ENCODE results near the gene KLHL36. TPM values are rescaled to one million over a fixed set of nuclear protein-coding genes. Genes with fewer than 3 reads are reported as not detected.
"Not testable (repeated sequence)": the region's sequence is repeated elsewhere in the genome, so short reads cannot be mapped to it uniquely, and the experiment has no call there.

The KLHL36 gene
- total RNA-seq, 2 donors from 2014 or later: 48.5 to 49.4 TPM

DNA sequence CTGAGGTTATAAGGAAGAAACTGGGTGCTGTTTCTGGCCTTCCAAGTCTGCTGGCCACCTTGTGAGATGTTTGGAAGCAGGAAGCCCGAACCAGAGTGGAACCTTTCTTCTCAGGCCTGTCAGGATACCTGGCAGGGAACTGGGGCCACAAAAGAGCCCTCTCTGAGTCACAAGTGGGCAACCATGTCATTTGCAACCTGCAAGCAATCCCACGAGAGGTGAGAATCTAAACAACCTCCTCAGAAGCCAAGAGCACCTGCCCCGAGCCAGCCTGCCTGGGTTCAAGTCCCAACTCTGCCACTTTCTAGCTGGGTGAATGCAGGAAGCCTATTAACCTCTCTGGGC lies 33.7 kb upstream of the KLHL36 start:
- intact Hi-C loops (cut with DNase I): no loop called here

DNA sequence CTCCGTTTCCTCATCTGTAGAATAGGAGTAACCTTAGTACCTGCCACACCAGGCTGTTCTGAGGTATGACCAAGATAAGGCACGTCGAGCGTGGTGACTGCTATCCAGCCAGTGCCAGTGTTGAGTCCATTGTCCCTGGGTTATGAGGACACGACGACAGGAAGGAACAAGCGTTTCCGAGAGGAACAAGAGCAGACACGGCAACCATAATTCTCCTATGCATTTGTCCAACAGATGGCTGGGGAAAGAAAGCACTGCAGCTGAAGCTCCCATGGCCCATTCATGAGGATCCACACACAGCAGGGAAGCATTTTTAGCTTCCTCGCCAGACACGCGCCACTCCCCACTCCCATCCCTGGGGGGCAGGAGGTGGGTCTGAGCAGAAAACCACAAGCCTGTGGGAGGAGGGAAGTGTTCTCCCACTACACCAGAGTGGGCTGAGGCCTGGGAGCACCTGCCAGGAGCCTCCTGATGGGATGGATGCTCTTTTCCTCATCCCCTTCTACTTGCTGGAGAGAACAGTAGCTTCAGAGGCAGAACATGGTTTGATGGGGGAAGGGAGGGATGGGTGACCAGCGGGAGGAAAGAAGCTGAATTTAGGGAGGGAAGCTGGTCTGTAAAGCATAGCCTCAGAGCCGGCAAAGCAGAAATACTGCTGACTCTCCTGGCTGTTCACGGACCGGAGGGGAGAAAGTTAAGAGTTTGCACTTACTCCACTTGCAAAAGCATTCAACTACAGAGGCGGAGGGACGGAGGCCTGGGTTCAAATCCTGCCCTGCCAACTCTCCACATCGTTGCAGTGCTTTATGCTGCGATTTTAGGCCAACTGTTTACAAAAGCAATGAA lies 33.1 kb upstream of the KLHL36 start:
- DNase-seq (ENCODE audit: low spot score): no peak
- intact Hi-C loops (cut with DNase I): loop anchor here in 1 of 2 donors (5.0 kb wide), 1 partner anchor 88 kb away; no protein-coding TSS in a partner anchor

More for the DNA sequence above, 33.7 kb upstream of the KLHL36 start:
- DNase-seq (ENCODE audit: low spot score): no peak

DNA sequence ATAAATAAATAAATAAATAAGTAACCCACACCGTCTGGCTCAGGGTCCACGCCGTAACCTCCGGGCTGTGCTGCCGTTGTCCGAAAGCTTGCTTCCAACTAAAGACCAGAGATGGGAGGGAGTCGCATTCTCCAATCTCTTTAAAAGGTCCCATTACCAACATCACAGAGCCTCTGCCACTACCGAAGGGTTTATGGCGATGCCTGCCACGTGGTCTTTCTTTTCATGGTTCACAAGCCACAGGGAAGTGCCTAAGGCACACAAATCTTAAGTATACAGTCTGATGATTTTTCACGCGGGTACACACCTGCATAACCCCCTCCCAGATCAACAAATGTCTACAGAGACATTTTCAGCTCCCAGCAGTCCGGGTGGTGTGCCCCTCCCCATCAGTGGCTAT lies 31.8 kb upstream of the KLHL36 start:
- no peak for DNase-seq (ENCODE audit: low spot score)
- intact Hi-C loops (cut with DNase I): loop anchor here in 1 of 2 donors (5.0 kb wide), 1 partner anchor 89 kb away; no protein-coding TSS in a partner anchor

DNA sequence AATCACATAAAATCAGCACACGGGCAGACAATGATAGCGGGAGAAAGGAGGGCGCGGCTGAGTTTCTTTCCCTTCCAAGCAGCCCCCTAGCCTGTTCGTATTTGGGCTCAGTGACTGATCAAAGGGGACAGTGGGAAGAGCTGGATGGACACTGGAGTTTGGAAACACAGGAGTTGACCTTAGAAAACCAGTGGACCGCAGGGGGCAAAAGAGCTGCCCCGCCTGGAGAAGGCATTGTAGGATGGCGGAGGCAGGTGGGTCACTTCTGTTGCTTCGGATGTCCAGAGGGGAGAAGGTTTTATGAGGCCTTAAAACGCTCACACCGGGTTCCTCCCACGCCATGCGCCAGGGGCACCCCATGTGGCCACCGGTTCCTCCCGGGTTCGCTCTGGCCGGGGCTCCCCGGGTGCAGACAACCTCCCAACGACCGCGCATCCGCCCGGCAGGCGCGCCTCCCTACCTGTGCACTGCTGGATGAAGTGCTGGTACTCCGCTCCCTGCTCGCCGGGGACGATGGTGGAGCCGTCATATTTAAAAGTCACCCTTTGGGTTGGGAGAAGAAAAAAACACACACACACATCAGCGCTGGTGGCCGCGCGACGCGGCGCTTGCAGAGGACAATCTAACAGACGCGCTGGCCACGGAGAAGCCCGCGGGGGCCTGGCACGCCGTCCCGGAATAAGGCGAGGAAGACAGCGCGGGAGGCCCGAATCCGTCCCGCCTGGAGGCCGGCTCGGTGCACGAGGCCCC lies 31.1 kb upstream of the KLHL36 start:
- intact Hi-C loops (cut with DNase I): loop anchor here in 1 of 2 donors (5.0 kb wide), 1 partner anchor 90 kb away; no protein-coding TSS in a partner anchor
- peak; percentile 84 for DNase-seq (ENCODE audit: low spot score)

DNA sequence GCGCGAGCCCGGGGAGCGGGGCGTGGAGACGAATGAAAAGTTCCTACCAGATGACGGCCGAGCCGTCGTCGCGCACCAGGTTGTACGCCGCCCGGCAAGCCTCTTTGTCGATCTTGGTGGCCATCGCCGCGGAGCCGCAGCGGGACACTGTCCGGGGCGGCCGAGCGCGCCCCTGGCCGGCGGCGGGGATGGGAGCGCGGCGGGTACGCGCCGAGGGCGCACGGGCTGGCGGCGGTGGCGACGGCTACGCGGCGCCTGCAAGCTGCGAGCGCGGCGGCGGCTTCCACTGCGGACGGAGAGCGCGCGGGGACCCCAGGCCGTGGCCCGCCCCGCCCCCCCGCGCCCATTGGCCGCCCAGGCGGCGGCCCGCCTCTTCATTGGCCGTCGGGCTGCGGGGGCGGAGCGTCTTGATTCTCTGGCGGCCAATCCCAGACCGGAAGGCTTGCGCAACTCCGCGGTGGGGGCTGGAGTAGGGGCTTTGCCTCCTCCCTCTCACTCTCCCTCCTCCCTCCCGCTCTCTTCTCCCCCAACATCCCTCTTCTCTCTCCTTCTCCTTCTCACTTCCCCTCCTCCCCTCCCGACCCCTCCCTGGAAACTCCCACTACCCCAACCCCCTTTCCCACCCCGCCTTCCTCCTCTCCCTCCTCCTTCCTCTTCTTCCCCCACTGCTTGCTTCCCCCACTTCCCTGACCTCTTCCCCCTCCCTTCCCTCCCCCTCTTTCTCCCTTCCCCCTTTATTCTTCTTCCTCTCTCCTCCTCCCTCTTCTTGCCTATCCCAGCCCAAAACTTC lies 30.3 kb upstream of the KLHL36 start, which contains the start of gene COTL1:
COTL1 (minus strand) TSS at position 288 of the 790 bp plus-strand sequence; CDS start at position 124, 164 bp downstream.
- intact Hi-C loops (cut with DNase I): loop anchor here in 1 of 2 donors (5.0 kb wide), 1 partner anchor 91 kb away; no protein-coding TSS in a partner anchor
- peak; percentile 99 for DNase-seq (ENCODE audit: low spot score)

DNA sequence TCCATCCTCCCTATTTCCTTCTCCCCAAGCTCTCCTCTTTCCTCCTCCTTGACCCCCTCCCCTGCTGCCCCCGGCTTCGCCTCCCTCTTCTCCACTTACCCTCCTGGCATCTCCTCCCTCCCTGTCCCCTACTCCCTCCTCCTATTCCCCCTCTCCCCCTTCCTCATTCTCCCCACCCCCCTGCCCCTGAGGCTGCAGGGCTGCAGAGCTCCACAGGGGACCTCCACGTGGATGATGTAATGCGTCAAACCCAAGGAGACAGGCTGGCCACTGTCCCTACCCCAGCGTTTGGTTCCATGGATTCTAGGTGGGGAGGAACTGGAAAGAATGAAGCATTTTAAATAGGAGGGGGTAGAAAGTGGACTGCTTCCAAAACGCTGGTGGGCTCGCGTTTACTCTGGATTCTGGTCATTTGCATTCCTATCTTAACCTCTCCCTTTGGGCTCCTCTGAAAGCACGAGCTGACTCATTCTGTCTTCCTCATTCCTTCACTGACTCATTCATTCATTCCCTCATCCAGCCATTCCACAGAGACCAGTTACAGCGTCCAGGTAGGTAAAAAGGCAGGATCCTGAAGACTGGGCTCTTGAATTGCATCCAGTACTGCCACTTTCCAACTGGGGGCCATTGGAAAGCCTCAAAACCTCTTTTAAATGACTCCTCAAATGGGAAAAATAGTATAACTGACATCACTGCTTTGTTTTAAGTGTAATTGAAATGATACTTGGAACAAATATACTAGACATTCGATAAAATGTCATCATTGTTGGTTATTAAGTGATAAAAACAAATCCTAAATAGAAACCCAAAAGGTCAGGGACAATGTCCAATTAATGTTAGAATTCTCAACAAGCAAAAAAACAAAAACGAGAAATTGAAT lies 29.5 kb upstream of the KLHL36 start:
- intact Hi-C loops (cut with DNase I): loop anchor here in 1 of 2 donors (5.0 kb wide), 1 partner anchor 92 kb away; no protein-coding TSS in a partner anchor

DNA sequence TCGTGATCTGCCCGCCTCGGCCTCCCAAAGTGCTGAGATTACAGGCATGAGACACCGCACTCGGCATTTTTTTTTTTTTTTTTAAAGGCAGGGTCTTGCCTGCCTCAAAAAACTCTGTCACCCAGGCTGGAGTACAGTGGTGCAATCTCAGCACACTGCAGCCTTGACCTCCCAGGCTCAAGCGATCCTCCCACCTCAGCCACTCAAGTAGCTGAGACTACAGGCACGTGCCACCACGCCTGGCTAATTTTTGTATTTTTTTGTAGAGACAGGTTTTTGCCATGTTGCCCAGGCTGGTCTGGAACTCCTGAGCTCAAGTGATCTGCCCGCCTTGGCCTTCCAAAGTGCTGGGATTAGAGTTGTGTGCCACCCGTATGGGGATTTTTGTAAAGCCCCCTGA lies 27.4 kb upstream of the KLHL36 start:
- intact Hi-C loops (cut with DNase I): loop anchor here (2.0 to 5.0 kb wide), 3 partner anchors 106 to 110 kb away; no protein-coding TSS in a partner anchor
- DNase-seq (ENCODE audit: low spot score): not testable (repeated sequence)

More for the DNA sequence above, 29.5 kb upstream of the KLHL36 start:
- no peak for DNase-seq (ENCODE audit: low spot score)

DNA sequence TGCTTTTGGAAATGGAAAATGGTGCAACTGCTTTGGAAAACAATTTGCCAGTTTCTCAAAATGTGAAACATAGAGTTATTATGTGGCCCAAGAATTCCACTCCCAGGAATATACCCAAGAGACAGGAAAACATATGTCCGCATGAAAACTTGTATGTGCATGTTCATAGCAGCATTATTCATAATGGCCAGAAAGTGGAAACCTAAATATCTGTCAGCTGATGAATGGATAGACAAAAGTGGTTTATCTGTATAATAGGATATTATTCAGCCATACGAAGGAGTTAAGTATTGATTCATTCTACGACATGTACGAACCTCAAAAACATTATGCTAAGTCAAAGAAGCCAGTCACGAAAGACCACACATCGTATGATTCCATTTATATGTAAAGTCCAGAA lies 22.8 kb upstream of the KLHL36 start:
- no peak for DNase-seq (ENCODE audit: low spot score)
- intact Hi-C loops (cut with DNase I): no loop called here

DNA sequence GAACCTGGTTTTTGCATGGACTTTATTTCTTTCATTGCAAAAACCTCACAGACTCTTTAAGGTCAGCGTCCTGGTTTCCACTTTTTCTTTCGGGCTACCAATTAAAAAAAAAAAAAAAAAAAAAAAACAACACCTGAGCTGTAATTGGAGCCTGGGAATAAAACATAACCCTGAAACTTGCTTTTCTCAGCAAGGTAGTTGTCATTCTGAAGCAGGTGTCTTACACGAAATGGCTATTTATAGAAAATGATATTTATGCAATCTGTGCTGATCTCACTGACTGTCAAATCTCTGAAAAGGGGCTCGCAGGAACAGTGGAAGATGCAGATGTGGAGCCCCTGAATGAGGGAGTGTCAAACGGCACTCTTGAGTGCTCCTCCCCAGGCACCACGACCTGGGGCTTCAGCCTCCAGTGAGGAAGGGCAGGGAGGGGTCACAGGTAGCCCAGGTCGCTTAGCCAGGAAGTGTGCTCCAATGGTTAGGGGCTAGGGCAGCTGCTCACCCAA lies 20.0 kb upstream of the KLHL36 start:
- intact Hi-C loops (cut with DNase I): no loop called here
- DNase-seq (ENCODE audit: low spot score): no peak

DNA sequence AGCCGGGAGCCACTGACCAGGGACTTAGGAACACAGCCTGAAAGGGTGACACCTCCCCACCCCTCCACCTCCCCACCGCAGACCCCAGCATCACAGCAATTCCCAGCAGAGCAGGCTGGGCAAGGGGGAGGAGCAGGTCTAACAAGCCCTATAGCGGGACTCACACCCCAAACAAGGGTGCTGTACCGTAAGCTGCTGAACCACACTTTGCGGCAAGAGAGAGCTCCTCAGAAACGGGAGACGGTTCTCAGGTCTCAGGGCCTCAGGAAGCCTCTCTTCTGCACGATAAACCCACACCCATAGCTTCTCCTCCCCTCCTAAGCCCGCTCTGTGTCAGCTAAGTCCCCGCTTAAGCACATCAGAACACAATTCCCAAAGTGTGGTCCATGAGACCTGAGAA lies 18.7 kb upstream of the KLHL36 start:
- intact Hi-C loops (cut with DNase I): no loop called here
- no peak for DNase-seq (ENCODE audit: low spot score)

DNA sequence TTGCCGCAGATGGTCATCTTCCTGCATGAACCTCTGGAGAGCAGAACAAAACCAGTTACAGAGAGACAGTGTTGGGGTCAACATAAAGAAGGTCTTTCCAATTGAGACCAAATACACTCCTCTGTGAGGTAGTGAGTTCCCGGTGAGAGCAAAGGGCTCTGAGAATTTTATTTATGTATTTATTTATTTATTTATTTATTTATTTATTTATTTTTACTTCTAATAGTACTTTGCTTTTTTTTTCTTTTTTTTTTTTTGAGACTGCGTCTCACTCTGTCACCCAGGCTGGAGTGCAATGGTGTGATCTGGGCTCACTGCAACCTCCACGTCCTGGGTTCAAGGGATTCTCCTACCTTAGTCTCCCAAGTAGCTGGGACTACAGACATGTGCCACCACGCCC lies 18.3 kb upstream of the KLHL36 start:
- intact Hi-C loops (cut with DNase I): loop anchor here in 1 of 2 donors (5.0 kb wide), 1 partner anchor 87 kb away; no protein-coding TSS in a partner anchor
- no peak for DNase-seq (ENCODE audit: low spot score)

DNA sequence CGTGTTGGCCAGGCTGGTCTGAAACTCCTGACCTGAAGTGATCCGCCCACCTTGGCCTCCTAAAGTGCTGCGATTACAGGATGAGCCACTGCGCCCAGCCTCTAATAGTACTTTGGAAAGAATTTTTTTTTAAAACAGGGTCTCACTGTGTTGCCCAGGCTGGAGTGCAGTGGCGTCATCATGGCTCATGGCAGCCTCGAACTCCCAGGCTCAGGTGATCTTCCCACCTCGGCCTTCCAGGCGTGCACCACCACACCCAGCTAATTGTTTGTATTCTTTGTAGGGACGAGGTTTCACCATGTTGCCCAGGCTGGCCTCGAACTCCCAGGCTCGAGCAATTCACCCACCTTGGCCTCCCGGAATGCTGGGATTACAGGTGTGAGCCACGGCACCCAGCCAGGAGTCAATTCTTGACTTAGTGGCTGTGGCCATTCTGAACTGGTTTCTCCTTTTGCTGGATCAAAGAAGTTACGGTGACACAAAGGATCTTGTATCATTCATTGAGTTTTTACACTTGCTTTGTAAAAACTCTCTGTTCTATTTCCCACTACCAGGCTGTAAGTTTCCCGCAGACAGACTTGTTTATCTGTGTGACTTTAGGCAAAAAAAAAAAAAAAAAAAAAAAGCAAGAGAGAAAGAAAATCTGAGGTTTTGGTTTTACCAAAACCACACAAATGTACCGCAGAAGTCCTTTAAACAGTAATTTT lies 17.7 kb upstream of the KLHL36 start:
- intact Hi-C loops (cut with DNase I): loop anchor here in 1 of 2 donors (5.0 kb wide), 1 partner anchor 87 kb away; no protein-coding TSS in a partner anchor
- DNase-seq (ENCODE audit: low spot score): no peak

DNA sequence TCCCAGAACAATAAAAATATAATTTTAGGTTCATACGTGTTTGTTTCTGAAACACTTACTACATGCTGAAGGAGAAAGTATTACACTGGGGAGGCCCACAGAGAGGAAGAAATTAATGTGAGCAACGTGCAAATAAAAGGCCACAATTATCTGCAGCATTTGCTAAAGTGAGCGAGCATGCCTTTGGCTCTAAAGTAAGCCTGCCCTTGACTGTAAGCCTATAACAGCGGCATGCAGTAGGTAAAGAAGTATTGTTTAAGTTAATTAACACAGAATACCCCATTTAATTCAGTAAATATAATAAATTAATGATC lies 17.2 kb upstream of the KLHL36 start:
- no peak for DNase-seq (ENCODE audit: low spot score)
- intact Hi-C loops (cut with DNase I): loop anchor here in 1 of 2 donors (5.0 kb wide), 1 partner anchor 86 kb away; no protein-coding TSS in a partner anchor

DNA sequence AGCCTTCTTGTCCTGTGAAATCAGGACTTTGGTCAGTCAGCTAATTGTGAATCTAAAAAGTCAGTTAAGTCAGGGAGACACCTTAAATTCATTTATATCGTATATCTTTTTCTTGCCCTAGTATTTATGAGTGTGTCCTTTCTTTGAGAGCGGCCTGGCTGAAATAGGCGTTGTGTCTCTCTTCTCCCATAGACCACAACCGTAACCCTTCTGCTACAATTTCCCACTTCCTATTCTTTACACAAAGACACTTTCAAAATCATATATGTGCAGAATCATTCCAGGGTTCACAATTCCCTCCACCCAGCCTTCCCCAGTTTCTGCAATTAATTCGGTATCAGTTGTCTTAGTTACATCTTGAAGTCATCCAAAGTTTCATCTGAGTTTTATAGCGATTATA lies 16.4 kb upstream of the KLHL36 start:
- DNase-seq (ENCODE audit: low spot score): no peak
- intact Hi-C loops (cut with DNase I): loop anchor here in 1 of 2 donors (5.0 kb wide), 1 partner anchor 85 kb away; no protein-coding TSS in a partner anchor

DNA sequence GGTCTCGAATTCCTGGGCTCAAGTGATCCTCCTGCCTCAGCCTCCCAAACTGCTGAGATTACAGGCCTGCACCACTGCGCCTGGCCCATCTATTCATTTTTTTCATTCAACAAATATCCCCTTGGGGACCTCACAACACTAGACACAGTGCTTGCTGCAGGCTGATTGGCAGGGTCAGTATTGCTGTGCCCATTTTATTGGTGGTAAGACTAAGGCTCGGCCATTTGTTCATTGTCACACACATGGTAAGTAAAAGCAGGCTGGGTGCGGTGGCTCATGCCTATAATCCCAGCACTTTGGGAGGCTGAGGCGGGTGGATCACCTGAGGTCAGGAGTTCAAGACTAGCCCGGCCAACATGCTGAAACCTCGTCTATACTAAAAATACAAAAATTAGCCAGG lies 15.4 kb upstream of the KLHL36 start:
- not testable (repeated sequence) for DNase-seq (ENCODE audit: low spot score)
- intact Hi-C loops (cut with DNase I): loop anchor here in 1 of 2 donors (5.0 kb wide), 1 partner anchor 84 kb away; no protein-coding TSS in a partner anchor

DNA sequence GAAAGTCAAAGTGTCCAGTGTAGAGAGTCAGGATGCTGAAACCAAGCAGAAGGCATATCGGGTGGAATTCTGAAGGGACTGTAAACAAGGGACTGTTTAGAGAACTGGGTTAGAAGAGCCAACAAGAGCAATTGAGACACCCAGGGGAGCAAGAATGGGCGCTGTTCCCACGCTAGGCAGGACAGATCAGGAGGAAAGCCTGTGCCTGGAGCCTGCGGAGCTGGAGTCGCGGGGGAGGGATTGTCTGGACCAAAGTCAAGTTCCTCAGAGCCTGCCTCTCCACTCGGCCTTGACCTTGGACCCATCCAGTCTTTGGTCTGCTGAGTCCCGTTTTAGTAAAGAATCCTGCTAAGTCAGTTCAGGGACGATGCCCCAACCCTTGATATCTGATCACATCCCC lies 14.7 kb upstream of the KLHL36 start:
- DNase-seq (ENCODE audit: low spot score): peak; percentile 95
- intact Hi-C loops (cut with DNase I): loop anchor here in 1 of 2 donors (5.0 kb wide), 1 partner anchor 84 kb away; no protein-coding TSS in a partner anchor

DNA sequence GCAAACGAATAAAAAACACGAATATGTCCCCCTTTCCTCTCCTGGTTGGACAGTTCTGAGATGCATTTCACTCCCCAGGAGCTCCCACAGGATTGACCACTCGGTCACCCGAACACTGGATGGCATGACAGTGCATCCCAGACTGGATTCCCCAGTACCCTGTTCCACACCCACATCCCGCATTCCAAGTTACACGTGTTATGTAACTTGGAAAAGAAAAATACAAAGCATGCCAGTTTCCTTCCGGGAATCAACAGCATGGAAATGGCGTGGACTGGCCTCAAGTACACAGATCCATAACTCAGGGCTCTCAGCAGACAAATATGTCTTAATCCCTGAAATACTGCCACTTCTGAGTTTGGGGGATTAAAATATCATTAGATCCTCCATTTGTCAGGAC lies 12.6 kb upstream of the KLHL36 start:
- intact Hi-C loops (cut with DNase I): no loop called here
- DNase-seq (ENCODE audit: low spot score): no peak
